Measurements from ENCODE around the gene GEN1. TPM values are rescaled to one million over a fixed set of nuclear protein-coding genes. Genes with fewer than 3 reads are reported as not detected.

The GEN1 gene
- total and polyA plus RNA-seq, 12 donors, result 1.5 to 20.4 (median 4.7) TPM

- no peak for TF ChIP-seq CTCF (IDR thresholded peaks at IDR 0.05)
- no peak for TF ChIP-seq POLR2A (IDR thresholded peaks at IDR 0.05)
- WGBS, 4 donors, result 86 to 91% (median 90%) methylated on average over 4 of the region's 4 CpGs
- H3K27ac ChIP-seq, result no peak overlapping the region
Measured at GRCh38 chr2:17747684-17748452, 6.1 kb upstream of the GEN1 start.

GRCh38 chr2:17748745-17749144, 5.2 kb upstream of the GEN1 start:
- H3K27ac ChIP-seq, result no peak overlapping the region
- intact Hi-C loops (cut with DNase I), result no loop called here
- no peaks in the 10 kb centered on the region for H3K27me3 ChIP-seq
- 86 to 94% (median 92%) methylated on average over 6 of the region's 6 CpGs for WGBS, 4 donors
- H3K4me3 ChIP-seq, result no peak overlapping the region
- TF ChIP-seq CTCF (IDR thresholded peaks at IDR 0.05) (no peak), POLR2A (IDR thresholded peaks at IDR 0.05) (no peak)
- H3K9me3 ChIP-seq (replicated peaks in 1 of 3), result no peaks in the 10 kb centered on the region
- H3K36me3 ChIP-seq (replicated peaks in 1 of 2), result no peaks in the 10 kb centered on the region
- peaks cover 5 to 12% of the 10 kb centered on the region in 2 donors for H3K4me1 ChIP-seq (replicated peaks in 1 of 2)
- no peak for DNase-seq

More at GRCh38 chr2:17747684-17748452, 6.1 kb upstream of the GEN1 start:
- intact Hi-C loops (cut with DNase I), result no loop called here
- DNase-seq, result no peak
- Histone ChIP-seq H3K27me3 (no peaks in the 10 kb centered on the region), H3K4me3 (no peak overlapping the region), H3K4me1 (replicated peaks in 1 of 2) (peaks cover 3 to 12% of the 10 kb centered on the region in 2 donors), H3K36me3 (replicated peaks in 1 of 2) (no peaks in the 10 kb centered on the region), H3K9me3 (replicated peaks in 1 of 3) (no peaks in the 10 kb centered on the region)

GRCh38 chr2:17749753-17750438, 4.0 kb upstream of the GEN1 start:
- 80 to 93% (median 84%) methylated on average over 2 of the region's 2 CpGs for WGBS, 4 donors
- Histone ChIP-seq H3K27ac (no peak overlapping the region), H3K4me3 (no peak overlapping the region), H3K4me1 (replicated peaks in 1 of 2) (peaks cover 8 to 18% of the 10 kb centered on the region in 2 donors), H3K9me3 (replicated peaks in 1 of 3) (no peaks in the 10 kb centered on the region), H3K27me3 (no peaks in the 10 kb centered on the region), H3K36me3 (replicated peaks in 1 of 2) (no peaks in the 10 kb centered on the region)
- TF ChIP-seq CTCF (IDR thresholded peaks at IDR 0.05), result no peak
- TF ChIP-seq POLR2A (IDR thresholded peaks at IDR 0.05), result no peak
- intact Hi-C loops (cut with DNase I), result no loop called here
- no peak for DNase-seq

- TF ChIP-seq CTCF (IDR thresholded peaks at IDR 0.05), result no peak
- no peak for TF ChIP-seq POLR2A (IDR thresholded peaks at IDR 0.05)
- H3K4me3 ChIP-seq, result no peak overlapping the region
- no peak overlapping the region for H3K27ac ChIP-seq
- DNase-seq, result no peak
- H3K4me1 ChIP-seq (replicated peaks in 1 of 2), result peaks cover 8 to 19% of the 10 kb centered on the region in 2 donors
- intact Hi-C loops (cut with DNase I), result no loop called here
- no peaks in the 10 kb centered on the region for H3K9me3 ChIP-seq (replicated peaks in 1 of 3)
- no peaks in the 10 kb centered on the region for H3K27me3 ChIP-seq
- 50 to 58% (median 57%) methylated on average over 3 of the region's 3 CpGs for WGBS, 4 donors
- H3K36me3 ChIP-seq (replicated peaks in 1 of 2), result no peaks in the 10 kb centered on the region
Measured at GRCh38 chr2:17752246-17752645, 1.7 kb upstream of the GEN1 start.
